ENCODE measurements around the gene CHGA.

CHGA gene, protein sequence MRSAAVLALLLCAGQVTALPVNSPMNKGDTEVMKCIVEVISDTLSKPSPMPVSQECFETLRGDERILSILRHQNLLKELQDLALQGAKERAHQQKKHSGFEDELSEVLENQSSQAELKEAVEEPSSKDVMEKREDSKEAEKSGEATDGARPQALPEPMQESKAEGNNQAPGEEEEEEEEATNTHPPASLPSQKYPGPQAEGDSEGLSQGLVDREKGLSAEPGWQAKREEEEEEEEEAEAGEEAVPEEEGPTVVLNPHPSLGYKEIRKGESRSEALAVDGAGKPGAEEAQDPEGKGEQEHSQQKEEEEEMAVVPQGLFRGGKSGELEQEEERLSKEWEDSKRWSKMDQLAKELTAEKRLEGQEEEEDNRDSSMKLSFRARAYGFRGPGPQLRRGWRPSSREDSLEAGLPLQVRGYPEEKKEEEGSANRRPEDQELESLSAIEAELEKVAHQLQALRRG

DNA sequence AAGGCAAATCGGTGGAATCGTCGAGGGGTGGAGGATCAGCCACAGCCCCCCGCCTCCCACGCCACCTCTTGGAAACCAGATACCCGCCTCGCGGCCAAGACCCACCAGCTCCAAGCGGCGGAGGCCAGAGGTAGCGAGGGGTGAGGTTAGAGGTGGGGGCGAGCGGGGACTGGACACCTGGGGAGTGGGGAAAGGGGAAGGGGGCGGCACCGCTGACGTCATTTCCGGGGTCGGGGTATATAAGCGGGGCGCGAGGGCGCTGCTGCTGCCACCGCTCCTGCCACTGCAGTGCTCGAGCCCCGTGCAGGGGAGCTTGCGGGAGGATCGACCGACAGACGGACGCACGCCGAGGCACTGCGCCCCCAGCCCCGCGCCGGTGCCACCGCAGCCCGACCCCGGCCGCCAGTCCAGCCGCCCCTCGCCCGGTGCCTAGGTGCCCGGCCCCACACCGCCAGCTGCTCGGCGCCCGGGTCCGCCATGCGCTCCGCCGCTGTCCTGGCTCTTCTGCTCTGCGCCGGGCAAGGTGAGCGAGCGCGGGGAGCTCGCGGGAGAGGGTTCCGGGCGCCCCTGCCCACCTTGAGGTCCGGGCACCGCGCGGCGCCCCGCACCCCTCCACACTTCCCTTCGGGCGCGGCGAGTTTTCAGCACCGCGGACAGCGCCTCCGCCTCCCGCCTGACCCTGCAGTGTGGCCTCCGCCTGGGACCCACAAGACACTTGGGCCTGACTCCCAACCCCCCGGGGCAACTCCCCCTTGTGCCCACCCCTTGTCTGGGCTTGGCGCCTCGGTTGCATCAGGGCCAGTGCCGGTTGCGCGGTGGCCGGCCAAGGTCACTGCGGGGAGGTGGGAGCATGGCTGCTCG is at the start of gene CHGA:
Gene CHGA, plus strand, starts transcription at position 268 of the 861 bp plus-strand sequence. Its CDS starts 210 bp downstream, at position 478.
- DNase-seq (ENCODE audit: low spot score) = no peak

DNA sequence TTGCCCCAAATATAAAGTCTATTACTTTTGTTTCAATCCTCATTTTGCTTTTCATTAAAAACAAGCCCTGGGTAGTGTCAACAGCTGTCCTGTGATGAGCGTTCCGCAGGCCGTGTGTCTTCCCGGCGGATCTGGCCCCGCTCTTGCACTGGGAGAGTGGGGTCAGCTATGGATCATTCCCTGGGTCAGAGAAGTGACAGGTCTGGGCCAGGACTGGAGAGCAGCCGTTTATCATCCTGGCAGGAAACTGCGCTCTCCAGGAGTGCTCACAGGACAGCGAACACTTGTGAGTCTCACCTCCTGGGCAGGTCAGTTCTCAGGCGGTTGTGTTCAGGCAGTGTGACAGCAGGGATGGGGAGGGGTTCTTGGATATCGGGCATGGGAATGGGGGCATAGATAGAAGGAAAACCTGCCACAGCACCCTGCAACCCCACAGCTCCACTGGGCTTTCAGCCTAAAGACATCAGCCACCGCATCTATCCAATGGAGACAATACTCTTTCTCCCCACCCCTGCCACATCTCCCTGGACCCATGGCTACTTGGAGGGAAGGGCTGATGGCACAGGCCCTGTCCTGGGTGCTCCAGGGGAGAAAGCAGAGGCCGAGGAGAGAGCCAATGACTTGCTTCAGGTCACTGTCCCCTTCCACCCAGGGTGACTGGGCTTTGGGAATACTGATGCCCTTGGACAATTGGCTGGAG is 47.8 kb upstream of the CHGA start:
- no peak for DNase-seq (ENCODE audit: low spot score)

DNA sequence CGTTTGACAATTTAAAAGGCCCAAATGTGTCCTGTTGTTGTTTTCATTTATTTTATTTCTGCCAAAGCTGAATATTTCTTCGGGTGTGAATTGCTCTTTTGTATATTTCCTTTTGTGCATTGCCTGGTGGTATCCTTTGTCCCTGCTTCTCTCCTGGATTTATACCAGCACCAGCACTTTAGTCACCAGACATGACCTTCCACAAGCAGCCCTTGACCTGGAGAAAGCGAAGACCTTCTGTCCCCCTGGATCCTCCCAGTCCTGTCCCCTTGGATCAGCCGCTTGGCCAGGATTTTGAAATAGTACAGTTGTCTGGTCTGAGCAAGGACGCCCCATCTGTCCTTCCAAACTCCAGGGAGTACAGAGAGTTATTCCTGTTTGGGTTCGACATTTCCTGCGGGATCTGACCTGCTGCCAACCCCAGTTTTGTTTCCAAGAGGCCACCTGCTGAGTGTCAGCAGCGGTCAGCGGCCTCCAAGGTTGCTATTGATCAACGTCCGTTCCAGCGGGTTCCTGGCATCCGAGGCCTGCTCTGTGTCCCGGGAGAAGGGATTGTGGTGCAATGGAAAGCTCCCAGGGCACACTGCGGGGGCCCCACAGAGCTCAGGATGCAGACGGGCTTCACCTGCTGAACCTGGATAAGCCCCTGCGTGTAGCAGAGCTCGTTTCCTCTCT is 45.1 kb upstream of the CHGA start:
- no peak for DNase-seq (ENCODE audit: low spot score)

DNA sequence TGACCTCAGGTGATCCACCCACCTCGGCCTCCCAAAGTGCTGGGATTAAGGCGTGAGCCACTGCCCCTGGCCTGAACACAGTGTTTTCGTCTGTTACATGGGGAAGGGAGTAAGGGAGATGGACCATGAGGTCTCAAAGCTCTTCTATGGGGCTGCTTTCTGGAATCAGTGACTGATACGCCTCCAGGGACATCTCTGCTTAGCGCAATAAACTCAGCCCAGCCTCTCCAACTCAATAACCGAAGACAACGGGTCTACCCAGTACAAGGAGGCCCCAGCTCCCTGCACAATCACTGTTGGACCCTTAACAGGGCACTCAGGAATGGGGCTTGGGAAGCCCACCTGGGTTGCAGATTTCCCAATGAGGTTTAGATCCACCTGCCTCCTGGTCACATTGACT is 42.6 kb upstream of the CHGA start:
- no peak for DNase-seq (ENCODE audit: low spot score)

GRCh38 chr14:92880851-92881250 is 42.1 kb upstream of the CHGA start:
- DNase-seq (ENCODE audit: low spot score) = no peak

DNA sequence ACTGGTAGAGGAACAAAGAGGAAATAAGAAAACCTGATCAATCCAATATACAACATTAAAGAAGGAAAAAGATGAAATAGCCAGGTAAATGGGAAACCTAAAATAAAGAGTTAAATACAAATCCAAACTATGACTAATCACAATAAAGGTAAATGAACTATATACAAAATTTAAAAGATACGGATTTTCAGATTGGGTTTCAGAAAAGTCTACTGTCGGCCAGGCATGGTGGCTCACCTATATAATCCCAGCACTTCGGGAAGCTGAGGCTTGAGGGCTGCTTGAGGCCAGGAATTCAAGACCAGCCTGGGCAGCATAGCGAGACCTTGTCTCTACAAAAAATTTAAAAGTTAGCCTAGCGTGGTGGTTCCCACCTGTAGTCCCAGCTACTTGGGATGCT is 39.9 kb upstream of the CHGA start:
- no peak for DNase-seq (ENCODE audit: low spot score)

- no peak for DNase-seq (ENCODE audit: low spot score)
Observed at GRCh38 chr14:92884410-92884809, 38.5 kb upstream of the CHGA start.

DNA sequence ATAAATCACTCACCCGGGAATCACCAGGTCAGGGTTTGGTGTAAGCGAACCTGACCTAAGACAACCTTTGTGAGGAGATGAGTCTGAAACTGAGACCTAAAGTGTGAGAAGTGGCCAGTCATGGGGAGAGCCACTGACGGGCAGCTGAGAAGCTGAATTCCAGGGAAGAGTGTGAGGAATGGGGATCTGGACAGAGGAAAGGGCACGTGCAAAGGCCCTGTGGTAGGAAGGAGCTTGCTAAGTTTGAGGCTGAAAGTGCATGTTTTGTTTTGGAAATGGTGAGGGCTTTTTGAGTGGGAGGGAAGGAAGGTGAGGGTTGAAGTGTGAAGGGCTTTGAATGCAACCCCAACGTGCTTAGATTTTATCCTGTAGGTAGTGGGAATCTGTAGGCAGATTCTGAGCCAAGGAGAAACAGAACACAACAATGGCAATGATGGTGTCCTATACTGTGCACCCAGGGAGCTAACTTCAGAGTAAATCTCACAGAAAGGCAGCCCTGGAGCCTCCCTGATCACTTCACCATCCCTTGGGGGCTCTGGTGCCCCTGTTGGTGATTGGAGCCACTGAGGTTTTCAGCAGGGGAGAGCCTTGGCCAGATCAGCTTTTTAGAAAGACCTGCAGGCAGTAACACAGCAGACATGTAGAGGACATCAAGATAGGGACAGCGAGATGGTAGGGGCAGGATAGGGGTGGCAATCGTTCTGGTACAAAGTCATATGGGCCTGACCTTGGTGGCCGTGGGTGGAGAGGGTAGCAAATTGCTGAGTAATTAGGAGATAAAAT is 37.5 kb upstream of the CHGA start:
- no peak for DNase-seq (ENCODE audit: low spot score)

- DNase-seq (ENCODE audit: low spot score) = no peak
Observed at GRCh38 chr14:92886337-92886736, 36.6 kb upstream of the CHGA start.

GRCh38 chr14:92887157-92887556 is 35.8 kb upstream of the CHGA start:
- no peak for DNase-seq (ENCODE audit: low spot score)

DNA sequence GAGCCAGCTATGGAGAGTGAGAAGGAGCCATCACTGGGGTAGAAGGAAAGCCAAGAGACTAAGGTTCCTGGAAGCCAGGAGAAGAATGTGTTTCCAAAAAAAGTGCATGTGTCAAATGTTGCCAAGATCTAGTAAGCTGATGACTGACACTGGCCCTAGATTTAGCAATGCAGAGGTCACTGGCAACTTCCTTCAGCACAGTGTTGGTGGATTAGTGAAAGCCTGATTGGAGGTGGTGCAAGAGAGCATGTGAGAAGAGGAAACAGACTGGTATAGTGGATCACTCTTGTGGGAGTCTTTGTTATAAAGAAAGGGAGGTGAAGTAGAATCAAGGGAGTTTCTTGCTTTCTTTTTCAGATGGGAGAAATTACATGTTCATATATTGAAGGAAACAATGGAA is 34.1 kb upstream of the CHGA start:
- DNase-seq (ENCODE audit: low spot score) = no peak

DNA sequence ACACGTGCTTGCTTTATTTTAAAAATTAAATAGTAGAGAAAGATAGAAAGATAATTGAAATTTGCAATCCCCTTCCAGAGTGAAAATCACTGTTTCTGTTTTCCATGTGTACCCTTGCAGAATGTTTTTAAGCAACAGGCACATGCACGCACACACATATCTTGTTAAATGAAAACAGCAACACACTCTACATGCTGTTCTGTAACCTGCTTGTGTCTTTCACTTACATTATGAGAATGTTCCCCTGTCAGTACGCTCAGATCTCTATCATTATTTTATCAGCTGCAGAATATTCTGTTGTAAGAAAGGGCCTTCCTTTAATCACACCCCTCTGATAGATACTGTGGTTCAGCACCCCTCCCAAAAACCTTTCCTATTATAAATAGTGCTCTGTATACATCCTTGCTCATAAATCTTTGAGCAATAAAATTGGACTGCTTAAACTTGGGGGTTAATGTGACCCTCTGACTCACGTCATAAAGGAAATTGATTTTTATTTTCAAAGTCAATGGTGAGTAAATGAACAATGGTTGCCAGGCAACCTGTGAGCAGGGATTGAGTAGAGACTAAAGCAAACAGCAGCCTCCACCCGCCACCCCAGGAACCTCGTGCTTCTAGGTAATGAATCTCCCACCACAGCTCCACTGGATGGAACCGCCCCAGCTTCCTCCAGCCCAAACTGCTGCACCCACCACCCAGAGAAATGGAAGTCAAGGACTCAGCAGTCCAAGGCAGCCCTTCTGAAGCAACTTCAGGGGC is 31.9 kb upstream of the CHGA start:
- DNase-seq (ENCODE audit: low spot score) = no peak

- DNase-seq (ENCODE audit: low spot score) = no peak
Observed at GRCh38 chr14:92892589-92892988, 30.4 kb upstream of the CHGA start.

DNA sequence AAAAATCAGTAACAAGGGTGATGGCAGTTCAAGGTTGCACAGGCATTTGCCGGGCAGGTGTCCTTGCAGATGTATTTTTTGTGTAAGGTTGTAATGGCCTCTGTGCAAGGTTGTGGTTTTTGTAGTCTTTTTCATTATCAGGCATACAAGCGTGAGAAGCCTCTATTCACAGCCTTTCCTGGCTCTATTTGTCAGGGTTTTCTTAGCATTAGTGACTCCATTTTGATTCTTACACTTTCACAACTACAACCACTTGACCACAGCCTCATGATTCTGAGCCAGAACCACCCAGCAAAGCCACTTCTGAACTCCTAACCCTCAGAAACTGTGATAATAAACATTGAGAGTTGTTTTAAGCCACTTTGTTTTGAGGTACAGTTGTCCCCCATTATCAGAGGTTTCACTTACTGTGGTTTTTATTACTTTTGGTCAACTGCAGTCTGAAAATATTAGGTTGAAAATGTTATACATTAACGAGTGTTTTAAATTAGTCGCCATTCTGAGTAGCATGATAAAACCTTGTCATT is 27.5 kb upstream of the CHGA start:
- no peak for DNase-seq (ENCODE audit: low spot score)

- no peak for DNase-seq (ENCODE audit: low spot score)
Observed at GRCh38 chr14:92897922-92898565, 24.9 kb upstream of the CHGA start.

DNA sequence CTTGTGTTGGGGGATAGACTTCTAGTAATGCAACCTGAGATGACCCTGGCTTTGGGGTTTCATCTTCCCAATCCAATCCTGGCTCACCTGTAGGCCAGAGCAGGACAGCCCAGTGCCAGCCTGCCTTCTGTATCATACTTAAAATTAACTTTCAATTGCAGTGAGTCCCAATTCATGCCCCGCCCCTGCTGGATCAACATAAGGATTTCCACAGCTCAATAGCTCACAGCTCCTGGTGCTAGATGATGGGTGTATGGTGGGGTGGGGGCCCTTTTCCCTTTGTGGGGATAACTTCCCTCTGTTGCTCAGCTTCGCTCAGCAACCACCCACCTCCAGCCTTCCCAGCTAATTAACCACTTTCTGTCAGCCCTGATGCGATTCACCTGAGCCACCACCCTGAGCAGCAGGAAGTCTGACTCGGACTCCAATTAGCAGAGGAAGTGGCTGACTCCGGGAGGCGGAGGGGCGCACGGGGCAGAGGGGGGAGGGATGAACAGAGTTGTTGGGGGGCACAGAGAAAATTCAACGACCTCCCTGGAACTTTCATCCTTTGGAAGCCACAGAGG is 24.3 kb upstream of the CHGA start:
- DNase-seq (ENCODE audit: low spot score) = no peak

GRCh38 chr14:92900660-92901059 is 22.3 kb upstream of the CHGA start:
- DNase-seq (ENCODE audit: low spot score) = no peak

- no peak for DNase-seq (ENCODE audit: low spot score)
Observed at GRCh38 chr14:92902191-92902590, 20.8 kb upstream of the CHGA start.

DNA sequence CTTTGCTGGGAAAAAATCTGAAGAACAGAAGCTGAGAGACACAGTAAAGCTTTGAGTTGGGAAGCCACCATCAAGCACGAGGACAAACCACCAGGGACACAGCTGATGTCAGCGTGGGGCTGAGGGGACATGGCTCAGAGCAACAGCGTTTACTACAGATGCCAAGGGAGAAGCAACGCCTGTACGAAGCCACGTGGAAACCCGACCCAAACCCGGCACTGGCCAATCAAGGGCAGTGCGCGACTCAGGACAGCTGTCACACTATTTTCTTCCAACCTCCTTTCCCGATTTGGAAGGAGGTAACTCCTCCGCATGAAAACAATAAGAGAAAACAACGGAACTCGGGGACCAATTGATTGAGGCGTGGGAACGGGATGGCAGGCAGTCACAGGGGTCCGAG is 20.2 kb upstream of the CHGA start:
- no peak for DNase-seq (ENCODE audit: low spot score)

All from hematopoietic multipotent progenitor cell treated with erythropoietin and hydrocortisone succinate and interleukin-3 and kit ligand, for 17 days (in vitro differentiated cells).